ENCODE measurements around the gene PLXNA2.

Gene PLXNA2

DNA sequence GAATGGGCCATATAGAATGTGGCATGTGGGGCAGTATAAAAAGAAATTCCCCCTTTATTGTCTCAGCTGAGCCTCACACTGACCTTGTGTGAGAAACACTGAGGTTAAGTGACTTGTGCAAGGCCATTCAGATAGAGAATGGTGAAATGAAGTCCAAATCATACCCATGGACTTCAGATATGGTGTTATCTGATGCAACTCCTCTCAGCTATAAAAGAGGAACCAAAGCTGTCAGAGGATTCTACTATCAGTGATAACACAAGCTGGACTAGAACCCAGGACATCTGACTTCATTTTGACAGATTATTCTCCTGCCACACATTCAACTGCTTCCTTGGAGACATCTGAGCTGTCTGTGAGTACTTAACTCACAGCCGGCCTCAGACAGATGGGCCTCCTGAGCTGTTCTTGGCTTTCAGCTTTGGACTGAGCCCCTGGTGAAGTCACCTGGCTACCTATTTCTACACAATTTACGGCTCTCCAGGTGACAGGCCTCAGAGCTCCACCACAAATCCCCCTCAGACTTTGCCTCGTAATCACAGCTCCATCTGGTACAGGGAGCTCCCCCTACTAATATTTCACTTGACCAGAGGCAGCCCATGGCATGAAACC lies 104.6 kb downstream of the PLXNA2 start:
- DNase-seq (ENCODE audit: low read depth in 2 of 2) = no peak

DNA sequence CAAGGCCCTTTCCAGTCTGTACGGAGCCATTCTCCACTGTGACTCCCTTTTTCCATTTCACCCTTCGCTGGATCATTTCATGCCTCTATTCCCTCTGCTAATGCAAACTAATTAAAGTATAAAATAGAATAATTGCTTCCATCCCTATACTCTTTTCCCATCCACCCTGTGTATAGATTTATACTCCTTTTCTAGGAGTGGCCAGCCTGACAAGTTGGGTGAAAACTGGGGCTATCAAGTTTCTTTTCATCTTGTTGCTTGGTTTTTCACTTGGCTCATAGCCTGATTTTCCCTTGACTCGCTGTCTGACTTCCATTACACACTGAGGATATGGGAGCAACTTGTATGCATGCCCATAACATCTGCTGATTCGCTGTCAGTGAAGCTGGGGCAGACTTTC lies 107.0 kb downstream of the PLXNA2 start:
- no peak for DNase-seq (ENCODE audit: low read depth in 2 of 2)

DNA sequence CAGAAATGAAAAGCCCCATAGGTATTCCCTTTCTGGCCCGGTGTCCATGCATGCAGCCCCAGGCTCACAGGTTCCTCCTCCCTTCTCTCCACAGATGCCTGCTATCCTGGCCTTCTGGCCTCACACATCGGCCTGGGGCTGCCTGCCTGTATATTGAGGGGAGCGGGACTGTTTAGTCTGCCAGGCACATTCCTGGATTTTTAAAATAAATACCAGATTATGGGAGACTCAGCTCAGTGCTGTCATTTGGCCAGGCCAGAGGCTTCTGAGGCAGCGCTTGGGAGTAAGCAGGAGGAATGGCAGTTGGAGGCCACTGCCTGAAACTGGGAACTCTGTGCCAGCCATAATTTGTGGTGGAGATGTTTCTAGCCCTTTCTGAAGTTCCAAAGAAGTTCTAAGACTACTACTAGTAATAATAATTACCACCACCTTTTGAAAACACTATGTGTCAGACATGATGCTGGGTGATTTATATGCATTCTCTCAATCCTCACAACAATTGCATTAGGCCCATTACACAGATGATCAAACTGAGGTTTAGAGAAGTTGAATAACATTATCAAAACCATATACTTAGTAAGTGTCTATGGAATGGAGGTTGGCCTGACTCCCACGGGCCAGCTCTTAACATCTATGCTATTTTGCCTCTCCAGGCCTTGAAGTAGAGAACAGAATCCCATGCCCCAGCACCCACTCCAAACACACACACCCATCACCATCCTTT lies 107.6 kb downstream of the PLXNA2 start:
- no peak for DNase-seq (ENCODE audit: low read depth in 2 of 2)

DNA sequence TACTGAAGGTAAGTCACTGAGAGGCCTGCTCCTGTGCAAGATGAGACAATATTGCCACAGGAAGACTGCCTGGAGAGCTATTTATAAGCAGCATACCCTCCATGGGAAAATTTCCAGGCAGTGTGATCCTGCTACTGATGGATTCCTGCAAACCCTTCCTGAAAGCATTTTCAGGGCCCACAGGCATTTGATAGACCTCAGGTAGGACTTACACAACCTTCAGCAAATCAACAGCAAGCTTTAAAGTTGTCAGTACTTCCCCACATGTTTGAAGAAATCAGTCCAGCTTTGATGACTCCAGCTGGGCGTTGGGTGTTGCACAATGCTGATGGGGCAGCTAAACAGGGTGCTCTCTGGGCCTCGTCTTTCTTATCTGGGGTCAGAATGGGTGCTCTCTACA lies 108.8 kb downstream of the PLXNA2 start:
- no peak for DNase-seq (ENCODE audit: low read depth in 2 of 2)

DNA sequence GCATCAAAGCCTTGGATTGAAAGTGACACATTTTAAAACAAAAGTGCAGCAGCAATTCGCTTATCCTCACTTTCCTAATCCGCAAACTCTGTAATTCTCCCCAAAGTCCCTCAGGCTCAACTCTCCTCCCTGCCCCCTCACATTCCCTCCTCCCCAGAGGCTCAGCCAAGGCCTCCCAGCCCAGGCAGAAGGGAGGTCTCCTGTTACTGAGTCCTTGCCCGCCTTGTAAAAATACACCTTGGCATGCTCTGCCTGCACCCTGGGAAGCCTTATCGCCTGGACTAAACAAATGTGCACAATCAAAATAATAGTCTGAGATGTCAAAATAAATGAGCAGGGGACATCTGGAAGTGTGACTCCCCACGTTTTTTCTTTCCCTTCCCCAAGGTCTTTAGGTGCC lies 109.7 kb downstream of the PLXNA2 start:
- DNase-seq (ENCODE audit: low read depth in 2 of 2) = no peak

DNA sequence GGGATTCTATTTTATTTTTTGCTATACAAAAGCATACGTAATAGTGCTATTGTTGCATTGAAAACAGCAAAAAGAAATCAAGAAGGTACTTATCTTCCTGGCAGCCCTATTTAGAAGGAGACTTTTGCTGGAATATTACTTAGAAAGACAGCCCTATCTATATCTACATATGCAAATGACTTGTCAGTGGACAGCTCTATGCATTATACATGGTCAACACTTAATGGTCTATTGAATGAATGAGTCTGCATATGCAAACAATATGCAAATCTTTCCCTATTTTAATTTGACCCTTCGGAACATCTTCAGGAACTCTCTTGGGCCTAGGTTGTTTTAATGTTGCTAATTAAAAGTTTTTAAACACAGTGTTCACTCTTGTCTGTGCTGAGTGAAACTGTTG lies 110.8 kb downstream of the PLXNA2 start:
- no peak for DNase-seq (ENCODE audit: low read depth in 2 of 2)

DNA sequence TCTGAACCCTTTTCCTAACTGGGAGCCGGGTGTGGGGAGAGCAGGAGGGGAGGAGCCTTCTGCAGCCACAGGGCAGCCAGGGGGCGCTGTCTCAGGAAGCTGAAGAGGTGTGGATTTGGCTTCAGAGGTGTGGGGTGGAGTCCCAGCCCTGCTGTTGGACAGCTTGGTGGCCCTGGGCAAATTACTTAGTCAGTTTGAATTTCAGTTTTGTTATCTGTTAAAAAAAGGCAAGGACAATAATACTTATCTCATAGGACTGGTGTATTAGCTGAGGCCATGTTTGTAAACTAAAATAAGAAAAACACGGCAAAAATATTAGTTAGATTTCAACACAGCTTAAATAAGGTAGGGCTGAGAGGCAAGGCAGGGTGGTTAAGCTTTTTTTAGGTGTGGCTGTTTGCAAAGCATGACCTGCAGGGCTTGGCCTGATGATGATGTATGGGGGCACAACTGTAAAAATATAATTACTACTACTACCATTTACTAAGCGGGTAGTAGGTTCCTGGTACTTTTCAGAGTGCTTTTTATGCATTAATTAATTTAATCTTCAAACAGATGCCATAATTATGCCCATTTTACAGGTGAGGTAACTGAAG lies 111.8 kb downstream of the PLXNA2 start:
- DNase-seq (ENCODE audit: low read depth in 2 of 2) = peak; percentile 38 to 59

DNA sequence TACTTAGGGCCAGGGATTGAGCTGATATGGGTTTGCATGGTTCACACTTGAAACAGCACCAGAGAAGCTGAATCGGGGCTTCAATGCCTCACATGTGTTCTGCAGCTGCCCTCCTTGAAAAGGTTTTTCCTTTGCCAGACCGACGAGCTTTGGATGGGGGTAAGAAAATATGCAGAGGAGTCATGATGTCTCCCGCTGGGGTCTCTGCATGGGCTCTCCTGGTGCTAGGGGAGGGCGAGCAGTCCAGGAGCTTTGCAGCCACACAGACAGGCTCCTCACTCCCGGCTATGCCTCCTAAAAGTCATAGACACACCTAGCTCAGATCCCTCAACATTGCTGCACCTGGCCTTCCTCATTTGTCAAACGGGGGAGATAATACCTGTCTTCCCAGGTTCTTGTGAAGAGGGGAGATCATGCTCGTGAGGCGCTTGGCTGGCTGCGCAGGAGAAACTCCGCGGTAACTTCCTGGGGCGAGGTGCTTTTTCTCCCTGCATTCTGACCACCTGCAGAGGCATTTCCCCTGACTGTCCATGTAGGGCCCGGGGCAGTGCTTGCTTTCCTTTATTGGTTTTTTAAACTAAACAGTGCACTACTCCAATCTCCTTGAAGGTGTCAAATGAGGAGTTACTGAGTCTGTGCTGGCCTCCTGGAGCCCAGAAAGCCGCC lies 112.4 kb downstream of the PLXNA2 start:
- DNase-seq (ENCODE audit: low read depth in 2 of 2) = no peak

DNA sequence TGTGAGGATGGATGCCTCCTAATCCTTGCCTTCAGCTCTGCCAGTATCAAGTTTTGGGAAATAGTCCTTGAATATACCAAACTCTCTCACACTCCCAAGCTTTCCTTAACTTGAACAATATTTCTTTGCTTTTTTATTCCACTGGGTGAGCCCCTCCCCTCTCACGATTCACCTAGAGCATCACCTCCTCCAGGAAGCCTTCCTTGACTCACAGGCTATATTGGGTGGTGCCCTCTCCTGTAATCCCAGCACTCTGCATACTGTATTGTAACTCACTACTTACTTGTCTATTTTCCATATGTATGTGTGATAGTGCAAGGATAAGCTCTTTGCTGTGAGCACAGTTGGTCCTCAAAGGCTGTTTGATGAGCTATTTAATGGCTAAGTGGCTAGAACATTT lies 114.7 kb downstream of the PLXNA2 start:
- no peak for DNase-seq (ENCODE audit: low read depth in 2 of 2)

DNA sequence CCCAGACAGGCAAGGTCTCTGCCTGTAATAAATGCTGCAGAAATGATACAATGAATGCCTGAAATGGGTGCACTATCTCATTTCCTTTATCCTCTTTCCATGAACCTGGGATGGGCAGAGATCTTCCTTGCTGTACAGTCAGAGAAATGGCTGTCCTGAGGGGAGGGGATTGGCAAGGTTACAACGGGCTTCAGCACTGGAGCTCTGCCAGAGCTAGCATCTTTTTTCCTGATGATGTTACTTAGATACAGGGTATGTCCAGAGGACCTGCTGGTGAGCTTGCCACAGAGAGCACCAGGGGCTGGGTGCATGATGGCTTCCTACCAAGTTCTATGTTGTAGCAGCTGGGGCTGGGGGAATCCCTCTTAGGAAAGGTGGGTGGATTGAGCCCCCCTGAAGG lies 115.1 kb downstream of the PLXNA2 start:
- DNase-seq (ENCODE audit: low read depth in 2 of 2) = no peak

DNA sequence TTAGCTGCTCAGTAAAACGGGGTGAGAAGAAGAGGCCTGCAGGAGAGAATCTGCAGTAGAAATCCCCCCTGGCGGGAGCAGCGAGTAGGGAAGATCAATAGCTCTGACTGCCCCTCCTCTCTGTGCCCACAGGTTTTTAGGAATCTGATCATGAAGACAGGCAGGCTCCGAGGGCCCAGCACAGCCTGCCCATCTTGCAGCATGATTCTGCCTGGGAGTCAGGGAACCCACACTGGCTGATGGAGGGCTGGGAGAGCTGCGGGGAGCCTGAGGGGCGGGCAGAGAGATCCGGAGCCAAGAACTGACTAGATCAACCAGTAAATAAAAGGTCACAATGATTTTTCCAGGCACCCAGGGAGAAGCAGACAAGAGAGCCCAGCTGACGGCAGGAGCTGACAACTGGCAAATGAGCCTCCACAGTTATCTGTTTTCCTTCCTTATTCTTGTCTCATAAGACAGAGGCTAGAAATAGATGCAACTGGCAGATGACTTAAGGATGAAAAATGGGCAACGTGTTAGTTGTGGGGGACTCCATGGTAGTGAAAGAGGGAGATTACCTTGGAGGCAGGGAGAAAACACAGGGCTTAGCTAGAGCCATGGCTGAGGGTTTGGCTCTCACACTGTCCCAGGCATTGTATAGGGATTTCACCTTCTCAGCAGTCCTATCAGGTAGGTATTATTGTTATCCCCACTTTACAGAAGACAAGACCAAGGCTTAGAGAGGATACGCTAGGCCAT lies 116.2 kb downstream of the PLXNA2 start:
- no peak for DNase-seq (ENCODE audit: low read depth in 2 of 2)

DNA sequence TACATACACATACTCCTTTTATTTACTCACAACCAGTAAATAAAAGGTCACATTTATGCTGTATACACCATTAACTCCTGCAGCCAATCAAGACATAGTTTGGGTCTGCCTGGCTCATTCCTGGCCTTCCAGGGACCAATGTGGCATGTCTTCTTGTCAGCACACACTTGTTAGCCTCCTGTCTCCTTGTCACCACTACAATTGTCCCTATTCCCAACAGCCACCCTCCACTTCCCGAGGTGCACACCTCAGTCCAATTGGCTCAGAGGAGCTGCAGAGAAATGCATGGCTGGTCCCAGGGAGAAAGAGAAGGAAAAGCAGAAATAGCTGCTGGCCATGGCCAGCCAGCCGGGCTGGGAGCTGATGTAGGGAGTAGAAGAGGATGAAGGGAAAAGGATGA lies 116.9 kb downstream of the PLXNA2 start:
- no peak for DNase-seq (ENCODE audit: low read depth in 2 of 2)

DNA sequence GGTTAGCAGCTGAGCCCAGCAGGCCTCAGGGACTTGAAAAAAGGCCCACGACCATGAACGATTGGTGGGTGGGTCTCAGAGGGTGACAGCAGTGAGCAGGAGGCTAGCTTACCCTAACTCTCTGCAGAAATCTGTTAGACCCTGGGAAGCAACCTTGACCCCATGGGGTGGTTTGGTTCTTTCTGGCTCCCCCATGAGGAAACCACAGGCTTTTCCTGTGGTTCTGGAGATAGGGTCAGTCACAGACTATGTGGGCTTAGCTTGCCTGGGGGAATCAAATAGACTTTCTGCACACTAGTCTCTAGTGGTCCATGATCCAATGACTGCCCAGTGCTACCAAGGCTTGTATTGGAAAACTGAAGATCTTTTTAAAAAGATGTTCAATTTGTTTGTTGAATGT lies 118.1 kb downstream of the PLXNA2 start:
- no peak for DNase-seq (ENCODE audit: low read depth in 2 of 2)

DNA sequence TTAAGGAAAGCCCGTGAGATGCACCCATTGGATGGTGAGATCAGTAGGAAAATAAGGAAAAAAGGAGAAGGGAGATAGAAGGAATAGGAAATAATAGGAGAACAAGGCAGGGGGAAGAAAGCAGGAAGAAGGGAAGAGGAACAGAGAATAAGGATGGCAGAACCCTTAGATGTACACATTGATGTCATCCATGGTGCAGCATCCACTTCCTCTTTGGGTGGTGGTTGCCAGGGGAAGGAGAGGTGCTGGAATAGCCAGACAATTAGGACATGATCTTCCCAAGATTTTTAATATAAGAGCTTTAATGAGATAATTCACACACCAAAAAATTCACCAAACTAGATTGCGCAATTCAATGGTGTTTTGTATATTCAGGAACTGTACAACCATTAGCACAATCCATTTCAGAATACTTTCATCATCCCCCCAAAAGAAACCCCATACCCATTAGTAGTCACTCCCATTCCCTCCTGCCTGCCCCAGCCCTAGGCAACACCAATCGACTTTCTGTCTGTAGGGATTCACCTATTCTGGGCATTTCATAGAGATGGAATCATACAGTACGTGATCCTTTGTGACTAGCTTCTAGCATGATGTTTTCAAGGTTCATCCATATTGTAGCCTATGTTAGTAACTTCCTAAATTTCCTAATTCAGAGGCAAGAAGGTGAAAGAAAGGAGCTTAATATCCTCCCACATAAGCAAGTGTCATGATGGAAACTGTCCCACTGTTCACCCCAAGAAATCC lies 121.4 kb downstream of the PLXNA2 start:
- DNase-seq (ENCODE audit: low read depth in 2 of 2) = no peak

DNA sequence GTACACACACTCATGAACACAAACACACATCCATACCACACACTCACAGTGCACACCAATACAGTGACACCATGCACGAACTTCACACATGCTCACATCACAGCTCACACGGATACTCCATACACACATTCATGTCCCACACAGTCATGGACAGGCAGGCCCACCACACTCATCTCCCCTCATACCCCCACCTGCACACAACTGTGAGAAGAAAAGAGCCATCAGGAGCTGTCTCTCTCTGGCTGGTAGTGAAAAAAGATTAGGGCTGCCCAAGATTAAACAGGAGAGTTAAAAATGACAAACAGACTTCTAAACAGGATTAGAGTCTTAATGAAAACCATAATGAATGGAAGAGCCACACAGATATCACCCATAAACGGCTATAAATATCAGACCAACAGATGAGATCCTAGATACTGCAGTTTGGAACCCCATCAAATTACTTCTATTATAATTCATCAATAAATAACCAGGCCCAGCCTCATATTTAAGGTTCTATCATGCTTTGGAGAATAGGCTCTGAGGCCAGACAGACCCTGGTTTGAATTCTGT lies 122.3 kb downstream of the PLXNA2 start:
- no peak for DNase-seq (ENCODE audit: low read depth in 2 of 2)

DNA sequence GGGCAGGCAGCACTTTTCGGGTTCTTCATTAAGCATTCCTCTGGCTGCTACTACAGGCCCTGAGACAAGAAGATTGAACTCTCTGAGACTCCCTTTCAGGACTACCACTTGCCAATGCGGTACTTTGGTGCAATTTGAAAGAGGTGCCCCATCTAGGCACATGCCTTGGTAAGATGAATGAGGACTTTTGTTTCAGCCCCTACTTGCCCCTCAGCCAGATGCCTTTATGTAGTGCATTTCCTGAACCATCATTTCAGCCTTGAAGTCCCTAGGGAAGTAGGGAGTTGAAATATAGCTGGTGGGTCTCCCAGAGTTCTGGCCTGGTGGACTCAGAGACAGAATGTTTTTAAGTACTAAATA lies 123.8 kb downstream of the PLXNA2 start:
- DNase-seq (ENCODE audit: low read depth in 2 of 2) = no peak

DNA sequence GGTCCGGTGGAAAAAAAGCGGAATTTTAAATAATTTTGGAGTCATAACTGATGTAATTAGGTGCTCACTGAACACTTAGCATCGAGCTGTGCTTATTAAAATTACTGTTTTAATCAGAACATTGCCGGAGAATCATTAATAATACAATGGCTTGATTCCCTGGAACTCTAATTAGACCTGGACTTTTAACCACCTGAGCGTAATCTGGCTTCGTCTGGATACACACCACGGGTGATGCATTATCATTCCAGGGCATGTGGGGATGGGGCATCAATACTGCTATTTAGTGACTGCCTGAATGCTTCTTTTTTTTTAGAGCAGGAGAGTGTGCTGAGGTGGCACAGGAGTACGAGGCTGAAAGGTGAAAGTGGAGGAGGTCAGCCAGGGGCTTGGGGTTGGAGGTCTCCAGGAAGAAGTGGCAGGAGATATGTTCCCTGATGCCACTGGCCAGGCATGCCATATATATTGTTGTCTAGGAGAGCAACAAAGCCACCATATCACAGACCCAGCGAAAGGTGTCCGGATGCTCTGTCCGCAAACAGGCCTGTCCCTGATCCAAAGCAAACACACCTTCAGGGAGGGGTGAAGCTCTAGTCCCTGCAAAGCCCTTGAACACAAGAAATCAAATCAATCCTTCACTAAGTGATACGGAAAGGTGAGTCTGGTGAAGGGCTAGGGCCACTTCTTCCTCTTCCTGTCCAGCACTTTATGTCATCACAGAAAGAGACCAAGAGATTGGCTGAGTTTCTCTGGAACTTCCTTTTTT lies 125.2 kb downstream of the PLXNA2 start:
- DNase-seq (ENCODE audit: low read depth in 2 of 2) = no peak

DNA sequence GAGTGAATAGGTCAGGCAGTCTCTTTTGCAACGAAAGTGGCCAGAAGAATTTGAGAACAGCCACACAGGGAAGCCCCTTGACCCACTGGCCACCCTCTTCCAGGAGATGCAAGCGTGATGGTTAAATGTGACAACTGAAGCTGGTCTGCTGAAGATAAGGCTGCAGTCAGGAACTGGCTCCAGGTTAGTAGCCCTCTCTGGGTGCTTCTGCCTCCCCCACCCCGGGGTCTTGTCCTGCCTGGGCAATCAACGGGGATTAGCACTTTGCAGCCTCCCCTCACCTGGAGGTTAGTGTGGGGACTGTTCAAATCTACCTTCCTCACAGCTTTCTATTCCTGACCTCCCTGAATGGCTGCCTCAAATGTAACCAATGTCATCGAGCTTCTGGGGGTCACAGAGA lies 125.9 kb downstream of the PLXNA2 start:
- no peak for DNase-seq (ENCODE audit: low read depth in 2 of 2)

DNA sequence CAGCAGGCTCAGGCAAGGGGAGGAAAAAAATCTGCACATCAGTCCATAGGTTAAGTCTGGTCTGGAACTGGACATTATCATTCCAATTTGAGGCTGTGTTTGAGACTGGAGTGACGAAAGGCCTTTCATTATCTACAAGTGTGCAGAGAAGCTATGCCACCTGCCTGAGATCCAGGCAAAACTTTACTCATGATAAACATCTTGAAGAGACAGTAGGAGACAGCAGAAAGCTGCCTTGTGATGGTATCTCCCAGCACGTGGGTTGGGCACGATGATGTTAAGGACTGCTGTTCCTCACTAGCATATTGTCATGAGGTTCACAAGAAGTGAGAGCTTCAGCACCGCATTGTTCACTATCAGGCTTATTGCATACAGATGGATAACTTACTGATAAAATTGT lies 126.4 kb downstream of the PLXNA2 start:
- no peak for DNase-seq (ENCODE audit: low read depth in 2 of 2)

DNA sequence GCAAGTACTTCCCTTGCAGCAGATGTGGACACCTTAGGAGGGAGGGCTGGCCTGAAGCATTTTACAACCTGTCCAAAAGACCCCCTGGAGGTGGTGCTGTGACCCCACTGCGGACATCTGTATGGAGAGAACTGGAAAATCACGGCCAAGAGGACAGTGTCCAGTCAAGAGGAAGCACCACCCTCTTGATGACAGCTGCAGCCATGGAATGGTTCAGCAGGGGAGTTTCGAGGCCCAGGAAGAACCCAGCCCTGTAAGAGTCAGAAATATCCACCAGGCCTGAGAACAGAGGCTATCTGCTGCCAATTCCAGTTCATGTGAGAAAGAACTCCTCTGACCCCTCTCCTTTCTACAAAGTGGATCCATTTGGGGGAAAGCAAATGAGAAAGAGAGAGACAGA lies 126.8 kb downstream of the PLXNA2 start:
- DNase-seq (ENCODE audit: low read depth in 2 of 2) = no peak

Measured in stimulated activated CD8-positive, alpha-beta memory T cell treated with anti-CD3 and anti-CD28 coated beads, Interleukin-2, amount 100 ng/mL, for 48 hours (primary cell).